HG02943 (cell line): ENCODE data around the gene C1orf53.

ENCODE experiments used
- ATAC-seq: cut with Tn5 transposase; IDR thresholded peaks from one replicate; pipeline ENCODE4 v1.9.1; 2021; ENCODE audit warnings: mild to moderate bottlenecking, low read depth, moderate library complexity; ENCODE audit not compliant: unreplicated experiment

Gene C1orf53

DNA sequence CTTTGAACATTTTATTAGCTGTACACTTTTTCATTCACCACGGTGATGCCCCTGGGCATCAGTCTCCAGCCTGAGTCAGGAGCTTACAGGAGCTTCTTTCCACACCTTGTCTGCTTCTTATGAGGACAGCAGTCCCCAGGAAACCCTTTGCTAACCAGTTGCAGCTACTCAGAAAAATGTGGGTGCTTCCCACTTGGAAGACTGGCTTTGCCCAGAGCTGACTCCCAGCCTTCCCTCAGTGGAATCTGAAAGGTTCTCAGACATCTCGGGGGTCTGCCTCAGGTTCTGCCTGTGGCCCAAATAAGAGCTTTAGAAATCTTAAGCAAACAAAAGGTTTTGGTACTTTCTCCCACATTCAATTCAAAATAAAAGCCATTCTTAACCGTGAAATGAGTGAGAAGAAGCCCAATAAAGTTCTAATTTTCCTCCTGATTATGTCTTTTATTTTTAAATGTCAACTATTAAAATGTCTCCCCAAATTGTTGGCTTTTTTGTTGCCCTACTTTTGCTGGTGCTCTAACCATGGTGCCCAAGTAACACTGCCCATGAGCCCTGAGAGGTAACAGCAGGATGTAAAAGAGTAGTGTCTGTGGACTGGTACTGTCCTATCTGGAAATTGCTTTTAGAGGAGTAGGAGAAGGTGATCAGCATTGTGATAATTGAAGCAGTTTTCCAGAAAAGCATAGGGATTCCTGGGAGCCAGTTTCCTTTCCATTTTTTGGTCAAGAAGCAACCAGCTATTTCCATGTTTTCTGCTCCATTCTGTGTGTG is 5.6 kb downstream of the C1orf53 start:
- ATAC-seq = no peak

DNA sequence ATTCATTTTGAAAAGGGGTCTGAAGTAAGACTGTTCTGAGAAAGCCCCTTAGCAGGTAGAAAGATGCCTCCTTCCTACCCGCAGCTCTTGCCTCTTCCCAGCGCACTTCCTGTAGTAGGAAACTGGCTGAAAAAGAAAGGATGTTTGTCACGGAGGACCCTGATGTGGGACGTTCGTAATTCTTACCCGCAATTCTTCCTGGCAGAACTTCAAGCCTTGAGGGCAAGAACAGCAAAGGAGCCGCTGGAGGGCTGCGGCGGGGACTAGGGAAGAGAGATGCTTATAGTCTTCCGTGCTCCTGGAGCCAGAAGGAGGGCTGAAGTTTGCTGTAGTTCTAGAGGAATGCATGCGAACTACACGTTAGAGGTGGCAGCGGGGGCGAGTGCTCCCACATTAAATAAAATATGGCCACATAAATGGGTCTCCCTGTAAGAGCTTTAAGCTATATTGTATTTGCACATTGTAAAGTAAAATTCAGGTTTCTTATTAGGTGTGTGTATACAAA is 6.3 kb downstream of the C1orf53 start:
- no peak for ATAC-seq

DNA sequence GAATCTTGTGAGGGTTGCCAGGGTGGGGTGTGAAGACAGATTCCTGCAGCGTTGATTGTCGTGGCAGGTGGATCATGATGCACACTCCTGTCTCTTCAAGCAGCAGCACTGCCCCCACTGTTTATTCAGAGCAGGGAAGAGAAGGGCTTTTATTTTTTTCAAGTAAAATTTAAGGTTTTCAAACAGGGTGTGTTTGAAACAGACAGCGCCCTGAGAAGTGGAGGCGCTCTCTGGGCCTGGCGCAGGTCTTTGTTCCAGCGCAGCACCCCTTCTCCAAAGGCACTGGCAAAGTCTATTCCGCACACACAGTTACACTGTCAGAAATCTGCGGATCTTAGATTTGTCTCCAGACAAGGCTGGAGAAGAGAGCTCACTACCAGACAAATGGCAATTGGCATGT is 7.0 kb downstream of the C1orf53 start:
- no peak for ATAC-seq

DNA sequence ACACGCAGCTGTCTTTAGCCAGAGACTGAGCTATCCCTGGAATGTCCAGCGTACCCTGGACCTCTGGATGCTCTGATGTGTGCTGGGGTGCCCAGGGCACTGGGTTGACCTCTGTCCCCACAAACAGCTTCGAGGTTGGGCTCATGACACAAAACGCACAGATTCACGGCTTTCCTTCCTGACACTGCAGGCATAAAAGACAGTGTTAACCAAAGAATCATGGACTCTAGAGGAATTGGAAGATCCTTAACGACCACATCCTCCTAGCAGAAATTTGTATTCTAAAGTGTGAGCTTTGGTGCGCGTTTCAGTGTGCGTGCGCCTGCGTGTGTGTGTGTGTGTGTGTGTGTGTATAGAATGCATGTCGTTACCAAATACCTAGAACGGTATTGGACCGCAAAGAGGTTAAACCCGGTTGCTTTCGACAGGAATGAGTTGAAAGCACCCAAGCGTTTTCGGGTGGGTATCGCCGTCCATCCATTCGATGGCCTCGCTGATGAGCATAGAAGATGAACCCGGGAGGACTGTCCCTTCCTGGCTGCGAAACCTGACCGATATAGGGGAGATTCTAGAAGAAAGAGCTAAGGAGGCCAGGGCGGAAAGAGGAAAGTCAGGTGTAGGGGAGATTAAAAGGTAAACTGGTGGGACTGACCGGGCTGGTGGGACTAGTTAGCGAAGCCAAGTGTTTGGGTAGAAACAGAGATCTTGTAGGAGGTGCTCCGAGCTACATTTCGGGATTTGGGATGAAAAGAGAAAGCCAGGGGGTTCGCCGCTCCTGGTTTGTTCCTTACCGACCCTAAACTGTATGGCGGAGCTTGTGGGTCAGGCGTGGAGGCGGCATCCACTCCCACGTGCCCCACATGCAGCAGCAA is 7.9 kb downstream of the C1orf53 start:
- no peak for ATAC-seq

DNA sequence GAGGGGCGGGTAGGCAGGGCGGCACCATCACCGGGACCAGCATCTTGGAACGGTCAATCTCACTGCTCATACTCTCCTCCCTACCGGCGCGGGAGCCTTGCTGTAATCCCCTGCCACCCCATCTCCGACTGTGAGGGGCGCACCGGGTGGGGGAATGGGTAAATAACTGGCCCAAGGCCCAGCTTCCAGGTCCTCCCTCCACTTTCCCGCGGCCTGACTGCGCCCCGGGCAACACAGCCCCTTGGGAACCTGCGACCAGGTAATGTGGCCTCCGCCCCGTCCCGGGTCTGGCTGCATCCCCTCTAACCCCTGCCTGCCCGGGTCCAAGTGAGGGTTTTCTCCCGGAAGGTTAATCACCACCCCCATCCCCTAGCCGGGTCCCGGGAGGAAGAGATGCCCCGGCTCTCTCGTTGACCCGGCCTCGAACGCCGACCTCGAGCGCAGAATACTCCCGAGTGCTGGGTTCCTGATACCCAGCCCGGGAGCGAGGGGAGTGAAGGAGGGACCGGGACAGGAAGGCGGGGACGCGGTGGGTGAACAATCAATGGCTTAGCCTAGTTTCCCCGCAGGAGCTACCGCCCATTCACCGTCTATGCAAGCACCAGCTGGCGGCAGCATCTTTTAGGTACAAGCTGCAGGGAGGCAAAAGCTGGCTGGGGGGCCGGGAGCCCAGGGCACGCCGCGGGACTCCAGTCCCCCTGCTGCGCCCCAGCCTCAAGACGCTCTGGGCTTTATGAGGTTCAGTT is 8.9 kb downstream of the C1orf53 start:
- ATAC-seq = no peak

DNA sequence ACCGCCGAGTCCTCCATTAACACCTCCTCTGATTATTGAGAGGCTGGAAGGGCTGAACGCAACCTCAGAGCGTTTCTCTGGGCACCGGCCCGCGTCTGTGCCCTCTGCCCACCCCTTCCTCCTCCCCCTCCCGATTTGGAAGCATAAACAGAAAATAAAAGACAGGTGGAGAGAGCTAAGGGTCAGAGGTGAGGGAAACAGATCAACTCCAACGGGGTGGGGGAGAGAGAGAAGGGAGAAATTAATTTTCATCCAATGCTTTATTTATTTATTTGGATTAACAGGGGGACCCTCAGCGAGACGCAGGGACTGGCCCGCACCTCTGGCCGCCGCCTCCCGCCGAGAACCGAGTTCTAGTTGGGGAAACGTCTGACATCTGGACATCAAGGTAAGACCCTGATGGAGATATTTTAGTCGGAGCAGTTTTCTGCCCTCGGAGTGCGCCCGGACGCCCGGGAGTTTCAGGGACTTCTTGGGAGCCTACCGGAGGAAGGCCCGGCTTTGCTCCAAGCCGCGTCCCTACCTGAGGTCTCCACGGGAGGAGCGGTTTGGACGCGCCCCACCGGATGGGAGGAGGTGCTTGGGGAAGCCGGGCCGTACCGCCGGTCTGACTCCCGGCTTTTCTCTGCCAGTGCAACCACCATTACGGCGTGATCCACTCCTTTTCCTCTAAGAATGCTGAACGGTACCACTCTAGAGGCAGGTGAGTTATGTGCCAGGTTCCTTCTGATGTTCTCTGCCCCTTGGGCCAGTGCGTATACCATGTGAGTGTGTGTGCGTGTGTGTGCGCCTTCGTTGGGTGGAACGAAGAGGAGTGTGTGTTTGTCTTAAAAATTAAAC is 9.6 kb downstream of the C1orf53 start:
- ATAC-seq = no peak

DNA sequence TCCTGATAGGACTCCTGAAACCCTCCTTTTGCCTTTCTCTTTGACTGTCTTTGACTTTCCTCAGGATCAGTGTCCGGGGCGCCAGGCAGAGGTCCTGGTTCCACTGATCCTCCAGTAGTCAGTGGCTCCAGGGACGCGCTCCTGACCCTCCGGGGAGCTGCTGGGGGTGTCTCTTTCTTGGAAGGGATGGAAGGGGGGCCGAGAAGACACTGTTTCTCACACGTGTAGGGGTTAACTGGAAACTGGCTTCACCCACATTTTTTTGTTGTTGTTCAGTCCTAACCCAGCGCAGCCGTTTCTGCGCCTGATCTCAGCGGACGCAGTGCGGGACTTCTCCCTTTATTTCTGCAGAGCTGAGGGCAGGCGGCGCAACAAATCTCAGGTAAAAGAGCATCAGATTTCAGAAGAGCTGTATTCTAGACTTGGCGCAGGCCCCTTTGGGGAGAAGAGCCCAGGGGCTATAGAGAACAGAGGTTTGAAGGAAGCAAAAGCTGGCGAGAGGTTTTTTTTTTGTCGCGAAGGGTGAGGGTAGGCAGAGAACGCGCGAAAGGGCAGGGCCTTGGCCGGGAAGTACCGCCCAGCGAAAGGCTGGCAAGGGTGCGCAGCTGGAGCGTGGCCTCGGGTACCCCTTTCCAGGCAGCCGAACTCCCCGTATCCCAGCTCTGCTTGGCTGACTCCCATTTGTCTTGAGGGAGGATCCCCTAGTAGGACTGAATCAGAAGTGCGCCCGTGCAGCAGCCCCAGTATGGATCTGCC is 10.5 kb downstream of the C1orf53 start:
- ATAC-seq = no peak

DNA sequence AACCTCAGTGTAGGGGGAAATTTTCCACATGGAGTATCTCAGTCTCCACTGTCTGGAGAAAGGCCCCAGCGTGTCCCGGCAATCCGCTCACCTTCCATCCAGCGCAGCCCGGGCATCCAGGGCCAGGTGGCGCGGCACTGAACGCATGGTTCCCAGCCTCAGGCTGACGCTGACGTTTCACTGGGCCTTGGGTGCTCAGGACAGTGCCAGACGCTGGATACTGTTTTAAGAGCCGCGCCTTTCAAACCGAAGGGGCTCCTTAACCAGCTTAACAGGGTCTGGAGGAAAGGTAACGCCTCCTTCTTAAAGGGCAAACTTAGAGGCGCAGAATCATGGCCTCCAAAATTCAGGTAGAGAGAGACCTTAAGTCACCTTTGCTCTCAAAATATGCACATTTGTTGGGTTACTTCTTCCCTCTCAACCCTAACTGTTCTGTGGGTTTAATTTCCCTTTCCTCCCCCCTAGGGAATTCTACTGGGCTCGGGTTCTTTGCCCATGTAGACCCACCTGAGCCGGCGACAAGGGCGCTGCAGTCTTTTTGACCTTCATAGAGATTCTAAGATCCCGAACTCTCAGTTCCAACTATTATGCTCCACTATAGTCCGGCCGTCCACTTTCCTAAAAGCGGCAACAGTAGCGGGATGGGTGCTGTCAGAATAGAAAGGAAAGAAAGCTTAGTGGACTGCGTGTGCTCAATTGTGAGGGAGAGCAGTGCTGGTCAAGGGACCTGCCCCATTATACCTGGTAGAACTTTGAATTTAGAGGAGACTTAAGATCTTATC is 11.3 kb downstream of the C1orf53 start:
- no peak for ATAC-seq

DNA sequence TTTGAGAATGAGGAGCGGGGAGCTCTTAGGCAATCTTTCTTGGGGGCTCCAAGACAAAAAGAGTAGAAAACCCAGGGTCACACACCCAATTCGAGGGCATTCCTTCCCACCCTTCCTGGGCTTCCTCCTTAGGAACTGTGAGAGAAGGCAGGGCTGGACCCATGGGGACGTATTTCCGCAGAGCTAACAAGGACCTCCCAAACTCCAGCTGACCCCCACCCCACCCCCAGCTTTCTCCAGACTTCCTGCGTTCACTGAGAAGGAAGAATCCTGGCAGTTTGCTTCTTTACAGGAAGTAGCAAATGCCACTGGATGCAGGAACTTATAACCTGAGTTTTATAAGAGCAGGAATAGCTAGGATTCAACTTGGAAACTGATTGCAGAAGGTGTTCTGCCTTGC is 12.1 kb downstream of the C1orf53 start:
- ATAC-seq = no peak

DNA sequence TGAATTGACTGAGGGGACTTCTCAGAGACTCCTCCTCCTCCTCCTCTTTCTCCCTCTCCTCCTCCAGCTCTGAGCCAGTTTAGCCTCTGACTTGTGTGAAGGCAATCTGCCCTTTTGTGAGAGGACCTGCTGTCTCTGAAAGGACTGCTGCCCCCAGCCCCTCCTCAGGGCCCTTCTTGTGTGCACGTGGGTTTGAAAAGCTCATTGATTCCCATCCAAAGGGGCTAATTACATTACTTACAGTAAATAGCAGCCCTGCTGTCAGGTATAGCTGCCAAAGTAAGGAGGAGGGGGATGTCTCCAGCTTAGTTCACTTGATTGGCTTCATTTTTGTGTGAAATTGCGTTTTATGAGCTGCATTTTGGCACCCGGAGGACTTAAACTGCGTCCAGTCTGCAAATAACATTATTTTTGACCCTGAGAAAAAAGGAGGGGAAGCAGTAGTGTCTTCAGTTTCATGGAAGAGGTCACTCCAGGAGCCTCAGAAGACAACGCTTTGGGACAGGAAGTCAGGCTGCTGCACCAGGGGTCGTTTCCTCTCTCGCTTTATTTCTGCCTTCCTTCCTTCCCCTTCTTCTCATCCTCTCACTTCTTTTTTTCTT is 12.9 kb downstream of the C1orf53 start:
- no peak for ATAC-seq

DNA sequence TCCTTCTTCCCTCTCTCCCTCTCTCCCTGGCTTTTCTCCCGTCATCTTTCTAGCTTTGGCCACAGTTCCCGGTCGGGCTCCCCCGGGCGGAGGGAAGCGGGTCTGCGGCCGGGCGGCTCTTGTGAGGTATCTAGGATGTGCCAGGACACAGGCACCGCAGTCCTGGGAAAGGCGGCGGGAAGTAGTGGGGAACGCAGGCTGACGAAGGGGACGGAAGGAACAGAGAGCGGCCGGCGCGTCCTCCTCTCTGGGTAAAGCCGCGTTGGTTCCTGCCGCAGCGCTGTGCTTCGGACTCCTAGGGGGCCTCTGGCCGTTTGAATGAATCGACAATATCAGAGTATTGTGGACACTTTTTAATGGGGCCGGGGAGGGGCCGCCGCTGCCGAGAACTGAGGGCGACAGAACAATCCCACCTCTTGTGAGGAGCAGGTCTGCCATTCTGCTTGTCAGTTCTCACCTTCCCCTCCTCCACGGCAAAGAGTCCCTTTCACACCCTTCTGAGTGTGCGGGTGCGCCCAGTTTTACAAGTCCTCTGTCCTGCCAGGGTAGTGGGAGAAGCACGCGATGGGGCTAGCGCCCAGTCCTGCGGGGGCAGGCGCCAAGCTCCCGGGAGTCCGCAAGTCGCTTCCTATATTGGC is 13.6 kb downstream of the C1orf53 start:
- ATAC-seq = no peak

DNA sequence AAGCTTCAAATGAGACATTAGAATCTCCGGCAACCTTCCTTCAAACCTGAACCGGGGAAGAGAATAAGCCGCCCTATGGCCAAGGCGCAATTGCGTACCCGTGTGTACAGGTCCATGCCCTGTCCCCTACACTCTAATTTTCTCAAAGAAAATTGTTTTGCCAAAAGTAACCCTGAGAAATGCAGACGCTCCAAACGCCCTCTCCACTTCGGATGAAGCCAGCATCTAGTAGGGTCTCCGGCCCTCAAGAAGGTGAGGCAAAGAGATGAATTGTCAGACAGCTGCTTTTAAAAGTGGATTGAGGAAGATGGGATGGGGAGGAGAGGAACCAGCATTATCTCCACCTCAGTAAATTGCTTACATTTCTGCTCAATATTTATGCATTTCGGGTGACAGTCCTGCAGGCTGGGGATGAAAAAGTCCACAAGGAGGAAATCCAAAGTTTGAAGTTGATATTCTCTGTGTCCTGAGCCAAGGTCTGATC is 14.1 kb downstream of the C1orf53 start:
- no peak for ATAC-seq

DNA sequence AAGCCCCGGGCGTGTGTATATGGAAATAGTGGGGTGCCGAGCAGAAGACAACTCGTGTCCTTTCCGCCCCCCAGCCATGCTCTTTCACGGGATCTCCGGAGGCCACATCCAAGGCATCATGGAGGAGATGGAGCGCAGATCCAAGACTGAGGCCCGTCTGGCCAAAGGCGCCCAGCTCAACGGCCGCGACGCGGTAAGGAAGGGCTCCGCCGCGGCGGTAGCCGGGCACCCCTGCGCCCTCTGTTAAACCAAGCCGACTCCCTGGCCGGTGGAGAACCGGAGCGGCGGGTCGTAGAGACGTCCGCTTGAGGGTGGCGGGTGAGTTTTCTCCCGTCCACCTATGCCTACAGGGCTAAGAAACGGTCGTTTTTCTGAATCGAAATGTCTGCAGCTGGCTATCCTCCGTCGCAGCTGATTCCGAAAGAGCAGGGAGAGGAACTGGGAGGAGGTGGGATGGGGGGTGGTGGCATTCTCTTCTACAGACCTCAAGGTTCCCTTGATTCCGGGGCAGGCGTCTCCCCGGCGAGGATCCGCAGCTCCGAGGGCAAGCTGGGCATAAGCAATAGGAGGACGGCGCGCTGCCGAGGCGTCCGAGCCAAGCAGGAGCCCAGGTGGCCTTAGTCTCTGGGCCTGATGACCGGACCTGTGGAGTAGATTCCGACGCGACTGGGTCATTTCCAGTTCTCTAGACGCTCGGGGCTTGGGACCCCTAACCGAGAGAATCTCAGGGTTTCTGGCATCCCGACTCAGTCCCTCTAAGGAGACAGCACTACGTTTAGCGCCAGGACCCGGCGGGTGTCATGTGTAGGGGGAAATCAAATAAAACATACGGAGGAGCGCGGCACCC is 15.6 kb downstream of the C1orf53 start:
- ATAC-seq = no peak

DNA sequence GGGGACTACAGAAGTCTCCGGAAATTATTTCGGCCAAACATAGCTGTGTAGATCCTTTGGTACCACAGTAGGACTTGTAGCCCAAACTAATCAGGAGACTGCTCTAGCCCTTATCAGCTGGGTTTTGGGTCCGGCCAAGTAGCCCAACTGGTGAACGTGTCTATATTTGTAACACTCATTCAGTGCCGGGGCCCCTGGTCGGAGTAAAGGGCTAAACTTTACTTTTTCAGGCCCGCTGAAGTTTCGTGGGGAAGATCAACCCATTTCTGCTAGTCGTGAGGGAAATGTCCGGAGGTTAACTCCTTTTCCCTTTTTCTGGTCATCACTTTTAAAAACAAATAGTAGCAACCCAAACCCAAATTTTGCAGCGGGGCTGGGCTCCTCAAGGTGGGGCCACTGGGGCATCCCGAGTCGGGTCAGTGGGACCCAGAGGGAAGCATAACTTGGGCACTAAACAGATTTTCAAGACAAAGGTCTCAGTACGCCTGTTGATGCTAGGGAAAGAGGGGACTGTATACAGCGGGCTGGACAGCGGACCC is 16.4 kb downstream of the C1orf53 start:
- ATAC-seq = no peak

DNA sequence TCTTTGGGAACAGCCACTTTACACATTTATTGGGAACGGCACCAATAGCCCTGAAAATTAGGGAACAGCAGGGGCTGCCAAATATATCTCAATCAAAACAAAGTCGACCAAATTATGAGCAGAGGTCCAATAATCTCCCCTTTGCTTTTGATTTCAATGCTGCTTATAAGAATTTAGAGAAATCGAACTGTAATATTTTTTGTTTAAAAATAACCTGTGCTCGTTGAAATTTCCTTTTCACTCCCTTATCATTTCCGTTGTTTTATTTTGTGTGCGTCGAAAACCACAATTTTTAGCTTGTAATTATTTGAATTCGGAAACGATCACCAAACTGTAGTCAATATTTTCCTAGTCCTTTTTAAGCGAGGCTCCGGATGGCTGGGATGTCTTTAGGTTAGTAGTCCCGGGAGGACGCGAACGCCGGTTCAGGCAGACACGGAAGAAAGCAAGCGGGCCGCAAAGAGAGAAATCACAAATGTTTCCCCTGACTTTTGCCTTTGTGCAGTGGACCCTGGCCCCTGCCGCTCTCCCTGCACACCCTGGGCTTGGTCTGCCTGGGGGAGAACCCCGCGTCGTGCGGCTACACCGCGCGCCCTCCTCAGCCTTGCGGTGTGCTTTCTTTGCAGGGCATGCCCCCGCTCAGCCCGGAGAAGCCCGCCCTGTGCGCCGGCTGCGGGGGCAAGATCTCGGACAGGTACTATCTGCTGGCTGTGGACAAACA is 17.1 kb downstream of the C1orf53 start:
- no peak for ATAC-seq

DNA sequence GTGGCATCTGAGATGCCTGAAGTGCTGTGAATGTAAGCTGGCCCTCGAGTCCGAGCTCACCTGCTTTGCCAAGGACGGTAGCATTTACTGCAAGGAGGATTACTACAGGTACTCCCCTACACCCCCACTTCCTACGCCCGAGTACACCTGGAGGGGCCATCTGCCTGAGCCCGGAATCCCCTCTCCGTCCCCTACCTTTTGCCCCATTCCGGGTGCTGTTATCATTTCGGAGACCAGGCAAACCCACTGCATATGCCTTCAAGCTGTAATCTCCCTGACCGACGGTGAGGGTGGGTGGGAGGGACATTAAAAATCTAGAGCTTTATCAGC is 17.6 kb downstream of the C1orf53 start:
- ATAC-seq = no peak
